Activated CD4-positive, alpha-beta T cell treated with anti-CD3 and anti-CD28 coated beads, Interleukin-2, amount 50 U/mL, for 24 hours (primary cell): Measurements from ENCODE around the gene SYT10.
"Not testable (repeated sequence)": the region's sequence is repeated elsewhere in the genome, so short reads cannot be mapped to it uniquely, and the experiment has no call there.

Experiments used
- DNase-seq, 2 donors: peaks; one replicate each; pipeline ENCODE4 v3.0.0-alpha.2; 2020; ENCODE audit warnings: low read depth in 1 of 2, low spot score in 1 of 2

SYT10 gene

DNA sequence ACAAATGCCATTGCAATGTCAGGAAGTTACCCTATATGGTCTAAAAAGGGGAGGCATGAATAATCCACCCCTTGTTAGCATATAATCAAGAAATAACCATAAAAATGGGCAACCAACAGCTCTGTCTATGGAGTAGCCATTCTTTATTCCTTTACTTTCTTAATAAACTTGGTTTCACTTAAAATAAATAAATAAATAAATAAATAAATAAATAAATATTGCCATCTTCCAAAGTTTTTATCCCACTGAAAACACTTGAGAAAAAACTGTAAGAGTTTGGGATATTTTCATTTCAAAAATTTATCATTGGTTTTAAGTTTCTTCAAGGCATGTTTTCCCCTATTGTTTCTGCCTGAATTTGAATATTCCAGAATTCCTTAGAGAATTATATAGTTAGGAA is 89.8 kb downstream of the SYT10 start:
- DNase-seq, result no peak

DNA sequence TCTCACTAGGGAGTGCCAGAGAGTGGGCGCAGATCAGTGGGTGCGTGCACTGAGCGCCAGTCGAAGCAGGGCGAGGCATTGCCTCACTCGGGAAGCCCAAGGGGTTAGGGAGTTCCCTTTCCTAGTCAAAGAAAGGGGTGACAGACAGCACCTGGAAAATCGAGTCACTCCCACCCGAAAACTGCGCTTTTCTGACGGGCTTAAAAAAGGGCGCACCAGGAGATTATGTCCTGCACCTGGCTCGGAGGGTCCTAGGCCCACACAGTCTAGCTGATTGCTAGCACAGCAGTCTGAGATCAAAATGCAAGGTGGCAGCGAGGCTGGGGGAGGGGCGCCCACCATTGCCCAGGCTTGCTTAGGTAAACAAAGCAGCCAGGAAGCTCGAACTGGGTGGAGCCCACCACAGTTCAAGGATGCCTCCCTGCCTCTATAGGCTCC is 107.6 kb downstream of the SYT10 start:
- DNase-seq, result not testable (repeated sequence)

DNA sequence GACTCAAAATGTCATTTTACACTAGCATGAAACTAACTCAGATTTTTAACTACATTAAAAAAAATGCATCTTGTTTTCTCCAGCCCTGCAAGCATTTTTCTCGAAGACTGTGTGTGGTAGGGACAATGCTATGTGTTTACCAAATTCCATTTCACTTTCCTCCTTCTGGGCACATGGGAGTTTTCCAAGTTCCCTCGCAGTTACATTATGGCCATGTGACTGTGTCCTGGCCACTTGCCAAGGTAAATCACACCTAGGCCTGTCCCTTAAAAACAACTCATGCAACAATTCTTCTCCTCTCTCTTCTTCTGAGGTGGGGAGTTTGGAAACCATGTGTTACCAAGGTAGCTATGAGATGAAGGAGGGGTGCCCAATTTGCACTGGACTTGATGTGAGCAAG is 108.7 kb downstream of the SYT10 start:
- DNase-seq, result no peak
